ENCODE measurements around the gene PGLYRP1. TPM values are rescaled to one million over a fixed set of nuclear protein-coding genes. Genes with fewer than 3 reads are reported as not detected.

PGLYRP1 gene
- total and polyA plus RNA-seq, 2 of the 4 experiments (the other 2 are of a cell fraction), result not detected

- CTCF ChIA-PET, result interaction anchor here (0.5 kb wide), 1 partner anchor 271 kb away, joined by 4 read pairs; no protein-coding TSS in a partner anchor
Observed at GRCh38 chr19:46018729-46019251, 4.1 kb downstream of the PGLYRP1 start.

More at GRCh38 chr19:46018729-46019251, 4.1 kb downstream of the PGLYRP1 start:
- Histone ChIP-seq H4K8ac (ENCODE audit: low read depth in 2 of 2, low read length in 2 of 2) (no peak overlapping the region), H2BK15ac (ENCODE audit: low read depth, low read length) (no peak overlapping the region), H4K20me1 (ENCODE audit: insufficient read depth, low read length) (peaks cover 21% of the 10 kb centered on the region), H2AK9ac (replicated peaks; ENCODE audit: low read depth, low read length, poor library complexity) (no peak overlapping the region), H3K4me3 (ENCODE audit: insufficient read depth, low read depth, low read length) (no peak overlapping the region), H2BK5ac (ENCODE audit: low read depth, low read length, poor library complexity, severe bottlenecking) (no peak overlapping the region), H4K91ac (ENCODE audit: insufficient read depth, low read depth, low read length) (no peak overlapping the region), H2BK20ac (ENCODE audit: low read depth, low read length) (no peak overlapping the region), H3K9ac (ENCODE audit: low read depth, low read length) (no peak overlapping the region), H3K4ac (ENCODE audit: low read depth, low read length) (no peak overlapping the region), H3K4me1 (ENCODE audit: control insufficient read depth, insufficient read depth, low read length) (peaks cover 7% of the 10 kb centered on the region; the same call in 1 of the 2 replicates), H3K27me3 (ENCODE audit: control insufficient read depth, insufficient read depth, low read length) (peaks cover 18% of the 10 kb centered on the region), H3K56ac (ENCODE audit: extremely low read depth, insufficient read depth, low read length) (no peak overlapping the region), H3K36me3 (ENCODE audit: control insufficient read depth, insufficient read depth, low read length) (no peaks in the 10 kb centered on the region), H2AFZ (replicated peaks; ENCODE audit: low read length, poor library complexity) (no peak overlapping the region), H4K5ac (ENCODE audit: low read depth, low read length) (no peak overlapping the region), H3K9me3 (ENCODE audit: control insufficient read depth, insufficient read depth, low read length) (no peaks in the 10 kb centered on the region), H2BK120ac (ENCODE audit: low read depth, low read length) (no peak overlapping the region), H3K79me1 (ENCODE audit: low read depth in 1 of 2, low read length in 2 of 2) (no peaks in the 10 kb centered on the region), H2AK5ac (ENCODE audit: low read depth, low read length) (no peak overlapping the region), H3K18ac (ENCODE audit: low read depth, low read length) (no peak overlapping the region), H3K4me2 (ENCODE audit: low read depth, low read length) (no peak overlapping the region), H3K9me1 (ENCODE audit: insufficient read depth, low read length) (peaks cover 3% of the 10 kb centered on the region; the same call in 1 of the 2 replicates), H3K27ac (ENCODE audit: insufficient read depth, low read length) (no peak overlapping the region), H3K14ac (replicated peaks; ENCODE audit: low read depth, low read length) (no peak overlapping the region), H3K23ac (ENCODE audit: low read depth, low read length) (no peak overlapping the region)
- BruUV-seq (replicated peaks), result no TSS peak
- TF ChIP-seq BHLHE40 (IDR thresholded peaks at IDR 0.05; ENCODE audit: low read depth, low read length), result no peak
- TF ChIP-seq SMC3 (IDR thresholded peaks at IDR 0.05; ENCODE audit: low read depth, low read length), result no peak
- no peak for TF ChIP-seq RFX5 (IDR thresholded peaks at IDR 0.05; ENCODE audit: low read depth, low read length)
- TF ChIP-seq RCOR1 (IDR thresholded peaks at IDR 0.05; ENCODE audit: insufficient replicate concordance, low read length), result no peak
- TF ChIP-seq RAD21 (IDR thresholded peaks at IDR 0.05; ENCODE audit: low read length), result no peak
- TF ChIP-seq USF2 (IDR thresholded peaks at IDR 0.05; ENCODE audit: low read depth, low read length), result no peak
- TF ChIP-seq CTCF (conservative IDR thresholded peaks at IDR 0.05; ENCODE audit: low read depth, low read length), result no peak
- no peak for TF ChIP-seq MAFK (IDR thresholded peaks at IDR 0.05; ENCODE audit: low read depth, low read length)
- TF ChIP-seq POLR2A (IDR thresholded peaks at IDR 0.05; ENCODE audit: low read depth, low read length), result no peak
- no peak for TF ChIP-seq CEBPB (IDR thresholded peaks at IDR 0.05; ENCODE audit: low read depth, low read length)
- no peak for TF ChIP-seq MXI1 (IDR thresholded peaks at IDR 0.05; ENCODE audit: borderline replicate concordance, low read depth, low read length)
- no peak for TF ChIP-seq CHD1 (IDR thresholded peaks at IDR 0.05; ENCODE audit: low read depth, low read length)
- no peak for TF ChIP-seq MAZ (IDR thresholded peaks at IDR 0.05; ENCODE audit: borderline replicate concordance, low read depth, low read length)
- no peak for TF ChIP-seq ELK1 (IDR thresholded peaks at IDR 0.05; ENCODE audit: borderline replicate concordance, low read depth, low read length)
- TF ChIP-seq FOS (IDR thresholded peaks at IDR 0.05; ENCODE audit: low read depth, low read length), result no peak
- ATAC-seq (ENCODE audit: low read depth) (no peak), DNase-seq (no peak)
- in situ Hi-C loops (cut with MboI; ENCODE audit: low sequenced_read_pairs), result no loop called here
- 70% methylated on average over 3 of the region's 10 CpGs; no CpG with 5 or more reads in 1 of the 2 experiments for WGBS, 2 experiments (ENCODE audit: extremely low coverage in 2 of 2, insufficient read length in 1 of 2)
- intact Hi-C loops (cut with micrococcal nuclease), result no loop called here
- dilution Hi-C loops (cut with HindIII; ENCODE audit: low sequenced_read_pairs, unreplicated experiment), result no loop called here
- POLR2A ChIA-PET (ENCODE audit: unreplicated experiment), result no interaction called here
